ENCODE data around the gene POLR3B. TPM values are rescaled to one million over a fixed set of nuclear protein-coding genes. Genes with fewer than 3 reads are reported as not detected.

POLR3B gene
- total RNA-seq, 1 donor from 2014 or later = 14.3 TPM

DNA sequence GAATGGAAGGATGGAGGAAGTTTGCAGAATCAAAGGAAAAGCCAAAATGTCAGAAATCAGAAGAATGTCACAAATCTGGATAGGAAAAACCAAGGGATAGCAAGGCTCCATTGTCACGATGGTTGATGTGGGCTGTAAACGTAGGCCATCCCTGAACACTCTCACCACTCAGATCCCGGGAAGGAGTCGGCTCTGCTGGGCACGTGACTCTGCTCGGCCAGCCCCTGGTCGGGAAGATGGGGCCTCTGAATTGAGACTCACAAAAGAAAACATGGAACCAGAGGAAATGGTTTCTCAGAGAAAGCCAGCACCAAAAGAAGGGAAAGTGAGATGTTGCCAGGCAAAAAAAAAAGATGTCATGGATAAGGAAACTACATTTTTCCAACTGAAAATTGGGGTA is 28.8 kb upstream of the POLR3B start:
- intact Hi-C loops (cut with micrococcal nuclease) = no loop called here
- no peaks in the 10 kb centered on the region for H3K27me3 Mint-ChIP-seq (ENCODE audit: insufficient read depth)

DNA sequence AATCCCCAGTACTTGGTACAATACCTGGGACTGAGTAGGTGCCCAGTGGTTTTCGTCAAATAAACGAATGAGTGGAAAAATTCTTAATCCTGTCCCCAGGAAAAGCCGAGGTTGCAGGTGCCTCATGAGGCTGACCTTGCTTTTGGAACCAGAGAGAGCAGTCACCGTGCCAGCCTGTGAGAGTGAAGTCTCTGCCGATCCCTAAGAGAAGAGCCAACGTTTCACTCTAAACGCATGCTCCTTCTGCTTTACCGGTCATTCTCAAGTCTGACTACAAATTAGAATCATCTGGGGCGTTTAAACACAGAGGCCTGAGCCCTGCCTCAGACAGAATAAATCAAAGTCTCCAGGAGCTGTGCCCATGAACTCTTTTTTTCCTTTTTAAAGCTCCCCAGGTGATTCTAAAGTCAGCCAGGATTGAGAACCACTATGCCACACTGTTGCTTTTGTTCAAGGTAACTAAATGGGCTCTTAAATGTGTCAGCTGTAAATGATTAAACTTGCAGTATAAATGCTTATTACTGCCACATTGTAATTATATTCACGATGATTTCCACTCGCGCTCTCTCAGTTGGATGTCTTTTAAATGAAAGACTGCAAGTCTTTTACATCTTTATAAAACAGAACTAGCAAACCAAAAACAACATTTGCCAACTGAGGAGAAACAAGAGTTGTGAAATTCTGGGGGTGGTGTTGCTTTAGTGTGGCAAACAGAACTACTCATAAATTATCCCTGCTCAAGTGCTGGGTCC is 28.1 kb upstream of the POLR3B start:
- peaks cover 10% of the 10 kb centered on the region for H3K36me3 Mint-ChIP-seq (ENCODE audit: low read depth)
- H3K4me1 Mint-ChIP-seq (ENCODE audit: low read depth) = no peaks in the 10 kb centered on the region
- no peaks in the 10 kb centered on the region for H3K27me3 Mint-ChIP-seq (ENCODE audit: insufficient read depth)
- H3K27ac Mint-ChIP-seq = no peak overlapping the region
- H3K9me3 Mint-ChIP-seq = no peaks in the 10 kb centered on the region
- no peak for DNase-seq (ENCODE audit: low spot score)
- intact Hi-C loops (cut with micrococcal nuclease) = no loop called here
- H3K4me3 Mint-ChIP-seq = no peak overlapping the region

More for the DNA sequence above, 28.8 kb upstream of the POLR3B start:
- Mint-ChIP-seq H3K36me3 (ENCODE audit: low read depth) (peaks cover 17% of the 10 kb centered on the region), H3K4me1 (ENCODE audit: low read depth) (no peaks in the 10 kb centered on the region), H3K9me3 (no peaks in the 10 kb centered on the region), H3K4me3 (no peak overlapping the region), H3K27ac (no peak overlapping the region)
- no peak for DNase-seq (ENCODE audit: low spot score)

DNA sequence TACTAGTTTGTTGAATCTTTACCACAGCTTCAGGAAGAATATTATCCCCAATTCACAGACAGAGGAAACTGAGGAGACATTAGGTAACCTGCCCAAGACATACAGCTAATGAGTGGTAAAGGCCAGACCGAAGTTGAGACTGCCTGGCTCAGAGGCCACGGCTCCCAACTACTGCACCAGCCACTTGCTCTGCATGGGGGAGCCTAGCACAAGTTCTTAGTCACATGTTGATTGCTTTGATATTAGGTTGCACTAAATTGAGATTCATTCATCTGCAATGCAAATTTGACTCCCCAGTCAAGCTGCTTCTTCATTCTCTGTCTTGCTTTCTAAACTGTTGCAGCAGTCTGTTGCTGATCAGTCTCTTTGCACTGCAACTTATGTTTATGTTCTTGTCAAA is 25.9 kb upstream of the POLR3B start:
- no peaks in the 10 kb centered on the region for H3K4me1 Mint-ChIP-seq (ENCODE audit: low read depth)
- DNase-seq (ENCODE audit: low spot score) = no peak
- no peak overlapping the region for H3K4me3 Mint-ChIP-seq
- no peaks in the 10 kb centered on the region for H3K27me3 Mint-ChIP-seq (ENCODE audit: insufficient read depth)
- H3K27ac Mint-ChIP-seq = no peak overlapping the region
- H3K36me3 Mint-ChIP-seq (ENCODE audit: low read depth) = peaks cover 9% of the 10 kb centered on the region
- no peaks in the 10 kb centered on the region for H3K9me3 Mint-ChIP-seq
- intact Hi-C loops (cut with micrococcal nuclease) = no loop called here

DNA sequence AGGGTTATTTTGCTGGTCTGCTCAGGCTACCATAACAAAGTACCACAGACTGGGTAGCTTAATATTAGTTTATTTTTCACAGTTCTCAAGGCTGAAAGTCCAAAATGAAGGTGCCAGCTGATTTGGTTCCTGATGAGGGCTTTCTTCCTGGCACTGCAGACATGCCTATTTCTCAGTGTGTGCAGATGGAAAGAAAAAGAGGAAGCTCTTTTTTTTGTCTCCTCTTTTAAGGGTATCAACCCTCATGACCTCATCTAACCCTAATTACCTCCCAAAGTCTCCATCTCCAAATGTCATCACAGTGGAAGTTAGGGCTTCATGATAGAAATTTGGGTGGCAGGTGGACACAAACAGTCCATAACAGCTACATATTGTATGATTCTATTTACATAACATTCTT is 25.0 kb upstream of the POLR3B start:
- Mint-ChIP-seq H3K4me1 (ENCODE audit: low read depth) (no peaks in the 10 kb centered on the region), H3K4me3 (no peak overlapping the region), H3K36me3 (ENCODE audit: low read depth) (peaks cover 9% of the 10 kb centered on the region), H3K27me3 (ENCODE audit: insufficient read depth) (no peaks in the 10 kb centered on the region), H3K9me3 (no peaks in the 10 kb centered on the region), H3K27ac (no peak overlapping the region)
- intact Hi-C loops (cut with micrococcal nuclease) = no loop called here
- DNase-seq (ENCODE audit: low spot score) = no peak

- no peaks in the 10 kb centered on the region for H3K9me3 Mint-ChIP-seq
- no peak overlapping the region for H3K4me3 Mint-ChIP-seq
- H3K36me3 Mint-ChIP-seq (ENCODE audit: low read depth) = peaks cover 9% of the 10 kb centered on the region
- intact Hi-C loops (cut with micrococcal nuclease) = no loop called here
- H3K27me3 Mint-ChIP-seq (ENCODE audit: insufficient read depth) = no peaks in the 10 kb centered on the region
- H3K4me1 Mint-ChIP-seq (ENCODE audit: low read depth) = no peaks in the 10 kb centered on the region
- no peak overlapping the region for H3K27ac Mint-ChIP-seq
- no peak for DNase-seq (ENCODE audit: low spot score)
Measured at GRCh38 chr12:106333010-106333409, 24.5 kb upstream of the POLR3B start.

- Mint-ChIP-seq H3K9me3 (no peaks in the 10 kb centered on the region), H3K4me1 (ENCODE audit: low read depth) (no peaks in the 10 kb centered on the region), H3K27me3 (ENCODE audit: insufficient read depth) (no peaks in the 10 kb centered on the region), H3K27ac (no peak overlapping the region), H3K4me3 (no peak overlapping the region), H3K36me3 (ENCODE audit: low read depth) (peaks cover 10% of the 10 kb centered on the region)
- no peak for DNase-seq (ENCODE audit: low spot score)
- intact Hi-C loops (cut with micrococcal nuclease) = no loop called here
Measured at GRCh38 chr12:106333756-106334155, 23.8 kb upstream of the POLR3B start.

GRCh38 chr12:106341086-106341877 is 16.3 kb upstream of the POLR3B start:
- H3K4me1 Mint-ChIP-seq (ENCODE audit: low read depth) = no peaks in the 10 kb centered on the region

GRCh38 chr12:106342397-106343213 is 14.9 kb upstream of the POLR3B start:
- no peak overlapping the region for H3K4me3 Mint-ChIP-seq
- no peak for DNase-seq (ENCODE audit: low spot score)
- H3K27ac Mint-ChIP-seq = no peak overlapping the region
- H3K36me3 Mint-ChIP-seq (ENCODE audit: low read depth) = peaks cover 6% of the 10 kb centered on the region
- H3K9me3 Mint-ChIP-seq = no peaks in the 10 kb centered on the region
- no peaks in the 10 kb centered on the region for H3K27me3 Mint-ChIP-seq (ENCODE audit: insufficient read depth)
- no peaks in the 10 kb centered on the region for H3K4me1 Mint-ChIP-seq (ENCODE audit: low read depth)
- intact Hi-C loops (cut with micrococcal nuclease) = no loop called here

More at GRCh38 chr12:106341086-106341877, 16.3 kb upstream of the POLR3B start:
- intact Hi-C loops (cut with micrococcal nuclease) = no loop called here
- Mint-ChIP-seq H3K36me3 (ENCODE audit: low read depth) (peaks cover 4% of the 10 kb centered on the region), H3K27me3 (ENCODE audit: insufficient read depth) (no peaks in the 10 kb centered on the region), H3K4me3 (no peak overlapping the region), H3K27ac (no peak overlapping the region), H3K9me3 (no peaks in the 10 kb centered on the region)
- no peak for DNase-seq (ENCODE audit: low spot score)

DNA sequence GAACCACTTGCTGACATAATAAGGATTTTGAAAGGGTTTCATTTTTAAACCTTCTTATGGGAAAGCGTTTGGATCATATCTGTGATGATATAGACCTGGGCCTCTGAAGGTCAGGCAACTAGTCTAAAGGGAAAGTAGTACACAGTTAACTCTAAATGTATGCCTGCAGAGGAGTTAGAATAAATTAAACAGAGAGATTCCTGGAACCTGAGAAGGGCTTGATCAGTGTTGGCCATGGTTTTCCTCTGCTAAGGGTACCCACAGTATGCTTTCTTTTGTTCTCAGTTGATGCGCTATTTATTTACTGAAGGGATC is 14.4 kb upstream of the POLR3B start:
- DNase-seq (ENCODE audit: low spot score) = no peak
- H3K27me3 Mint-ChIP-seq (ENCODE audit: insufficient read depth) = no peaks in the 10 kb centered on the region
- no peaks in the 10 kb centered on the region for H3K4me1 Mint-ChIP-seq (ENCODE audit: low read depth)
- peaks cover 5% of the 10 kb centered on the region for H3K36me3 Mint-ChIP-seq (ENCODE audit: low read depth)
- H3K9me3 Mint-ChIP-seq = no peaks in the 10 kb centered on the region
- no peak overlapping the region for H3K27ac Mint-ChIP-seq
- no peak overlapping the region for H3K4me3 Mint-ChIP-seq
- intact Hi-C loops (cut with micrococcal nuclease) = no loop called here

- DNase-seq (ENCODE audit: low spot score) = no peak
- Mint-ChIP-seq H3K27me3 (ENCODE audit: insufficient read depth) (no peaks in the 10 kb centered on the region), H3K4me3 (no peak overlapping the region), H3K9me3 (no peaks in the 10 kb centered on the region), H3K4me1 (ENCODE audit: low read depth) (no peaks in the 10 kb centered on the region), H3K27ac (no peak overlapping the region), H3K36me3 (ENCODE audit: low read depth) (peaks cover 5% of the 10 kb centered on the region)
- intact Hi-C loops (cut with micrococcal nuclease) = no loop called here
Measured at GRCh38 chr12:106344131-106344530, 13.4 kb upstream of the POLR3B start.

DNA sequence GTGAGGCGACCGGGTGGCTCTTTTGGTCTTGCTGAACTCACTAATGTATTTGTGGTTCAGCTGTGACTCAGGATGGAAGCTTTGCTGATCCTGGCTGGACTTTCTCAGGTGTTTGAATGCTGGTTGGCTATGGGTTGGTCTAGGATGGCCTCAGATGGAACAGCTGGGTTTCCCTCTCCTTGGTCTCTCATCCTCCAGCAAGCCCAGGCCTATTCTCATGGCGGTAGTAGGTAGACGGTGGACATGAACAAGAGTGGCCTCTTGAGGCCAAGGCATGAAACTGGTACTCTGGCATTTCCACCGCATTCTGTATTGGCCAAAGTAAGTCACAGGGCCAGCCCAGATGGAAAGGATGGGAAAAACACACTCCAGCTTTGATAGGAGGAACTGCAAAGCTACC is 11.8 kb upstream of the POLR3B start:
- DNase-seq (ENCODE audit: low spot score) = no peak
- intact Hi-C loops (cut with micrococcal nuclease) = no loop called here
- Mint-ChIP-seq H3K36me3 (ENCODE audit: low read depth) (peaks cover 5% of the 10 kb centered on the region), H3K27ac (no peak overlapping the region), H3K27me3 (ENCODE audit: insufficient read depth) (peaks cover 4% of the 10 kb centered on the region), H3K4me1 (ENCODE audit: low read depth) (no peaks in the 10 kb centered on the region), H3K4me3 (no peak overlapping the region), H3K9me3 (no peaks in the 10 kb centered on the region)

DNA sequence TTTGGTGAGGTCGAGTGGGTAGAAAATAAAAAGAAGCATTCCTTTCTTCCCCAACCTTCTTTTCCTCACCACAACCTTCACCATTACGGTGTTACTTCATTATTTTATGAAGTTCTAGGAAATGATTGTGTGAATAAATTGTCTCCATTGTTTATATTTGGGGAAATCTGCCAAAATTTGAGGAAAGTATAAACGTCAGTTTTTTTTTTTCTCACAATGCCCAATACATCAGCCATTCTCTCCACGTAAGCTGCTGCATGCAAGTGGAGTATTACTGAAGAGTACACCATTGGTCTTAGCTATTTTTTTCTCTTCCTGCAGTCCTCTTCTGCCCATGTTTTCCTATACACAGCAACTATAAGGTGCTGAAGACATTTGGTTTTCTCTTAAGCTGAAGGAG is 9.1 kb upstream of the POLR3B start:
- H3K4me1 Mint-ChIP-seq (ENCODE audit: low read depth) = no peaks in the 10 kb centered on the region

DNA sequence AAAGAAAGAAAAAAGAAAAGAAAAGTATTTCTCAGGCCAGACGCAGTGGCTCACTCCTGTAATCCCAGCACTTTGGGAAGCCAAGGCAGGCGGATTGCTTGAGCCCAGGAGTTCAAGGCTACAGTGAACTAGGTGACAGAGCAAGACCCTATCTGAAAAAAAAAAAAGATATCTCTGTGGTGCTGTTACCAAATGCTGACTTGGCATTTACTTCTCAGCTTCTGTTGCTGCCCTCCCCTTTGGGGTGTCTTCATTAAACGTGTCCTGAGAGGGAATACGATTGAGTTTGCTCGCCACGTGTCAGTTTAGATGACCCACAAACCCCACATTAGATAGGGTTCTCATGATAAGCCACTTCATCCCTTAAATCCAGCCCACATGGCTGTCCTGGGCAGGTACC is 4.4 kb upstream of the POLR3B start:
- no peak for DNase-seq (ENCODE audit: low spot score)
- Mint-ChIP-seq H3K9me3 (no peaks in the 10 kb centered on the region), H3K27ac (no peak overlapping the region), H3K4me1 (ENCODE audit: low read depth) (peaks cover 9% of the 10 kb centered on the region), H3K4me3 (no peak overlapping the region), H3K27me3 (ENCODE audit: insufficient read depth) (peaks cover 8% of the 10 kb centered on the region), H3K36me3 (ENCODE audit: low read depth) (peaks cover under 1% of the 10 kb centered on the region)
- intact Hi-C loops (cut with micrococcal nuclease) = loop anchor here (10.0 kb wide), 1 partner anchor 492 kb away; no protein-coding TSS in a partner anchor

More for the DNA sequence above, 9.1 kb upstream of the POLR3B start:
- Mint-ChIP-seq H3K9me3 (no peaks in the 10 kb centered on the region), H3K36me3 (ENCODE audit: low read depth) (peaks cover 3% of the 10 kb centered on the region), H3K27me3 (ENCODE audit: insufficient read depth) (peaks cover 8% of the 10 kb centered on the region), H3K4me3 (no peak overlapping the region), H3K27ac (no peak overlapping the region)
- intact Hi-C loops (cut with micrococcal nuclease) = no loop called here
- DNase-seq (ENCODE audit: low spot score) = no peak
